ENCODE data around the gene KCNG1. TPM values are rescaled to one million over a fixed set of nuclear protein-coding genes. Genes with fewer than 3 reads are reported as not detected.

The KCNG1 gene
- total and polyA plus RNA-seq, 2 of the 13 experiments (the other 11 are each of a cell fraction or from before 2014, with no cell fraction given), result not detected

DNA sequence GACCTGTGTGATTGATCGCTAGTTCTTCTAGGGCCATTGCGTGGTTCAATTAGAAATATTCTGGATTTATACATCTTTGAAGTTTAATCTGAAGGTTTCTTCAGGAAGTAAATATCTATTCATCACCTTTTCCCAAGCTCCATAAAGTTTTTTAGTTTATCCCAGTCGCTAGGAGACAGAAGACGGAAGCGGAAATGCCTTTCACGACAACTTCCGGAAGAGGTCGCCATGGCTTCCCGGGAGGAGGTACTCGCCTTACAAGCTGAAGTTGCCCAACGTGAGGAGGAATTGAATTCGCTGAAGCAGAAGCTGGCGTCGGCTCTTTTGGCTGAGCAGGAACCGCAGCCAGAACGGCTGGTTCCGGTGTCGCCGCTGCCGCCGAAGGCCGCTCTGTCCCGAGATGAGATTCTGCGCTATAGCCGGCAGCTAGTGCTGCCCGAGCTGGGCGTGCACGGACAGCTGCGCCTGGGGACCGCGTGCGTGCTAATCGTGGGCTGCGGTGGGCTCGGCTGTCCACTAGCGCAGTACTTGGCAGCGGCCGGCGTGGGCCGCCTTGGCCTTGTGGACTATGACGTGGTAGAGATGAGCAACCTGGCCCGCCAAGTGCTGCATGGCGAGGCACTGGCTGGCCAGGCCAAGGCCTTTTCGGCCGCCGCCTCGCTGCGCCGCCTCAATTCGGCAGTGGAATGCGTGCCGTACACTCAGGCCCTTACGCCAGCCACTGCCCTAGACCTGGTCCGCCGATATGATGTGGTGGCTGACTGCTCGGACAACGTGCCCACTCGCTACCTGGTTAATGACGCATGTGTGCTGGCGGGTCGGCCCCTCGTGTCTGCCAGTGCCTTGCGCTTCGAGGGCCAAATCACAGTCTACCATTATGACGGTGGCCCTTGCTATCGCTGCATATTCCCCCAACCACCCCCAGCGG is 64.0 kb downstream of the KCNG1 start, which contains the start of gene MOCS3 (continued):
- peak; percentile 38; the same call in 1 of the 2 replicates for TF ChIP-seq ZNF747 (CRISPR knock-in tag; IDR thresholded peaks at IDR 0.05; ENCODE audit: borderline replicate concordance)
- peak; percentile 86 for TF ChIP-seq ZNF274 (CRISPR knock-in tag; IDR thresholded peaks at IDR 0.05)
- TF ChIP-seq, protein P1, sequence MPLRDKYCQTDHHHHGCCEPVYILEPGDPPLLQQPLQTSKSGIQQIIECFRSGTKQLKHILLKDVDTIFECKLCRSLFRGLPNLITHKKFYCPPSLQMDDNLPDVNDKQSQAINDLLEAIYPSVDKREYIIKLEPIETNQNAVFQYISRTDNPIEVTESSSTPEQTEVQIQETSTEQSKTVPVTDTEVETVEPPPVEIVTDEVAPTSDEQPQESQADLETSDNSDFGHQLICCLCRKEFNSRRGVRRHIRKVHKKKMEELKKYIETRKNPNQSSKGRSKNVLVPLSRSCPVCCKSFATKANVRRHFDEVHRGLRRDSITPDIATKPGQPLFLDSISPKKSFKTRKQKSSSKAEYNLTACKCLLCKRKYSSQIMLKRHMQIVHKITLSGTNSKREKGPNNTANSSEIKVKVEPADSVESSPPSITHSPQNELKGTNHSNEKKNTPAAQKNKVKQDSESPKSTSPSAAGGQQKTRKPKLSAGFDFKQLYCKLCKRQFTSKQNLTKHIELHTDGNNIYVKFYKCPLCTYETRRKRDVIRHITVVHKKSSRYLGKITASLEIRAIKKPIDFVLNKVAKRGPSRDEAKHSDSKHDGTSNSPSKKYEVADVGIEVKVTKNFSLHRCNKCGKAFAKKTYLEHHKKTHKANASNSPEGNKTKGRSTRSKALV (CRISPR knock-in tag; IDR thresholded peaks at IDR 0.05), result no peak; the same call in 1 of the 2 replicates
- TF ChIP-seq ZBTB8A (CRISPR knock-in tag; IDR thresholded peaks at IDR 0.05; ENCODE audit: borderline replicate concordance, low read depth), result no peak
- TF ChIP-seq NFIB (CRISPR knock-in tag; IDR thresholded peaks at IDR 0.05; ENCODE audit: borderline replicate concordance), result no peak
- no peak for TF ChIP-seq MAFG (CRISPR knock-in tag; IDR thresholded peaks at IDR 0.05)
- TF ChIP-seq CEBPB (IDR thresholded peaks at IDR 0.05; ENCODE audit: borderline replicate concordance, low read depth, low read length), result peak; percentile 74; the same call in 1 of the 2 replicates
- peak; percentile 96; the same call in 1 of the 2 replicates for TF ChIP-seq PREB (CRISPR knock-in tag; IDR thresholded peaks at IDR 0.05)
- TF ChIP-seq STAG1 (CRISPR knock-in tag; IDR thresholded peaks at IDR 0.05), result no peak
- TF ChIP-seq TMF1 (CRISPR knock-in tag; IDR thresholded peaks at IDR 0.05; ENCODE audit: low read depth), result no peak
- TF ChIP-seq MXD4 (CRISPR knock-in tag; IDR thresholded peaks at IDR 0.05), result peak; percentile 87
- TF ChIP-seq RFXANK (CRISPR knock-in tag; IDR thresholded peaks at IDR 0.05), result no peak
- TF ChIP-seq HDAC2 (CRISPR knock-in tag; IDR thresholded peaks at IDR 0.05), result peak; percentile 47; the same call in 1 of the 2 replicates
- peak; percentile 68; the same call in 1 of the 2 replicates for TF ChIP-seq ZBTB44 (CRISPR knock-in tag; IDR thresholded peaks at IDR 0.05)
- no peak for TF ChIP-seq NCOA5 (CRISPR knock-in tag; IDR thresholded peaks at IDR 0.05)
- TF ChIP-seq ZNF687 (CRISPR knock-in tag; IDR thresholded peaks at IDR 0.05), result peak; percentile 87
- TF ChIP-seq LCORL (IDR thresholded peaks at IDR 0.05), result no peak
- TF ChIP-seq LCORL (CRISPR knock-in tag; IDR thresholded peaks at IDR 0.05), result peak; percentile 71
- TF ChIP-seq ZNF501 (CRISPR knock-in tag; IDR thresholded peaks at IDR 0.05), result no peak; the same call in 1 of the 2 replicates
- no peak for TF ChIP-seq ZNF205 (CRISPR knock-in tag; IDR thresholded peaks at IDR 0.05)
- TF ChIP-seq ZKSCAN5 (CRISPR knock-in tag; IDR thresholded peaks at IDR 0.05), result no peak
- peak; percentile 56; the same call in 1 of the 2 replicates for TF ChIP-seq NFKB2 (CRISPR knock-in tag; IDR thresholded peaks at IDR 0.05; ENCODE audit: borderline replicate concordance)
